OCI-LY3 (cell line): ENCODE data around the gene CHD6.

ENCODE experiments used
- H2AFZ ChIP-seq: fragments of 200-600, 300-600 bp; shearing (Covaris generic); 2 replicates; pipeline ENCODE4 v1.6.0; 2014; ENCODE audit warnings: antibody characterized with exemption, low read depth, low read length
- H3K27ac ChIP-seq: fragments of 200-600, 300-600 bp; sonication (generic); 2 replicates; pipeline ENCODE4 v1.5.1; 2014; ENCODE audit warnings: mild to moderate bottlenecking, low read length, moderate library complexity, mixed read lengths
- H3K27me3 ChIP-seq: fragments of 200-600, 300-600 bp; sonication (generic); 2 replicates; pipeline ENCODE4 v1.6.1; 2014; ENCODE audit warnings: low read depth, low read length, mixed read lengths
- H3K36me3 ChIP-seq: fragments of 200-600, 300-600 bp; sonication (generic); replicated peaks from 2 replicates; pipeline ENCODE3; 2014; ENCODE audit warnings: low read depth, low read length, mixed read lengths
- H3K4me1 ChIP-seq: fragments of 300-600, 200-600 bp; sonication (generic); 2 replicates; pipeline ENCODE4 v1.6.1; 2014; ENCODE audit warnings: low read length, mixed read lengths
- H3K4me2 ChIP-seq: fragments of 200-600, 300-600 bp; sonication (generic); 2 replicates; pipeline ENCODE4 v1.6.1; 2014; ENCODE audit warnings: low read length, mixed read lengths
- H3K4me3 ChIP-seq: fragments of 300-600, 200-600 bp; sonication (generic); 2 replicates; pipeline ENCODE4 v1.5.1; 2014; ENCODE audit warnings: antibody characterized with exemption, mild to moderate bottlenecking, low read length, moderate library complexity
- H3K79me2 ChIP-seq: fragments of 300-600, 200-600 bp; shearing (Covaris generic); 2 replicates; pipeline ENCODE4 v1.6.1; 2014; ENCODE audit warnings: mild to moderate bottlenecking, low read length, mixed read lengths
- H3K9ac ChIP-seq: fragments of 300-600, 200-600 bp; shearing (Covaris generic); 2 replicates; pipeline ENCODE4 v1.6.0; 2014; ENCODE audit warnings: mild to moderate bottlenecking, low read length, moderate library complexity
- H3K9me3 ChIP-seq: fragments of 200-600, 300-600 bp; shearing (Covaris generic); 2 replicates; pipeline ENCODE4 v1.6.1; 2014; ENCODE audit warnings: low read length, mixed read lengths; ENCODE audit not compliant: insufficient read depth
- H4K20me1 ChIP-seq: fragments of 200-600, 300-600 bp; sonication (generic); 2 replicates; pipeline ENCODE4 v1.6.1; 2016; ENCODE audit warnings: low read length, mixed read lengths; ENCODE audit not compliant: insufficient read depth
- EZH2phosphoT487 ChIP-seq: fragments of 200-600 bp; shearing (Covaris generic); IDR thresholded peaks from 2 replicates; pipeline ENCODE4 v1.6.1; 2018; ENCODE audit warnings: antibody characterized with exemption, mixed run types, low read depth
- TF ChIP-seq, protein P1 (sequence below): fragments of 200-600, 300-600 bp; sonication (generic); IDR thresholded peaks from 2 replicates; pipeline ENCODE4 v1.5.1; 2014; ENCODE audit warnings: antibody characterized with exemption, low read length, low read depth

CHD6 gene

DNA sequence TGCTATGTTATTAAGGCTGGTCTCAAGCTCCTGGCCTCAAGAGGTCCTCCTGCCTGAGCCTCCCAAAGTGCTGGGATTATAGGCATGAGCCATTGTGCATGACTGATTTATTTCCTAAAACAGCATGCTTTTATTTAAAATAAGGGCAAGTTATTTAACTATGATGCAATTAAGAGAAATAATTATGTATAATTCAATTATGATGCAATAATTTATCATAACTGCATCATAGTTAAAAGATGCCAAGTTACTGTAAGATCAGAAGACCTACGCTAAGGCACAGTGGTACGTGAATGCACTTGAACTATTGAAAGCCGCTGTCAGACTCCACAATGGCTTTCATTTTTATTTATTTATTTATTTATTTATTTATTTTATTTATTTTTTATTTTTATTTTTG lies 227.3 kb downstream of the CHD6 start:
- Histone ChIP-seq H4K20me1 (no peaks in the 10 kb centered on the region), H3K9ac (no peak overlapping the region), H3K4me3 (no peak overlapping the region), H3K4me1 (peaks cover 5% of the 10 kb centered on the region), H3K4me2 (no peak overlapping the region), H3K27me3 (peaks cover 18% of the 10 kb centered on the region), H3K27ac (no peak overlapping the region), H3K36me3 (no peaks in the 10 kb centered on the region), H3K79me2 (no peaks in the 10 kb centered on the region), H3K9me3 (no peaks in the 10 kb centered on the region), H2AFZ (no peak overlapping the region)
- TF ChIP-seq EZH2phosphoT487: no peak
- TF ChIP-seq, protein P1, sequence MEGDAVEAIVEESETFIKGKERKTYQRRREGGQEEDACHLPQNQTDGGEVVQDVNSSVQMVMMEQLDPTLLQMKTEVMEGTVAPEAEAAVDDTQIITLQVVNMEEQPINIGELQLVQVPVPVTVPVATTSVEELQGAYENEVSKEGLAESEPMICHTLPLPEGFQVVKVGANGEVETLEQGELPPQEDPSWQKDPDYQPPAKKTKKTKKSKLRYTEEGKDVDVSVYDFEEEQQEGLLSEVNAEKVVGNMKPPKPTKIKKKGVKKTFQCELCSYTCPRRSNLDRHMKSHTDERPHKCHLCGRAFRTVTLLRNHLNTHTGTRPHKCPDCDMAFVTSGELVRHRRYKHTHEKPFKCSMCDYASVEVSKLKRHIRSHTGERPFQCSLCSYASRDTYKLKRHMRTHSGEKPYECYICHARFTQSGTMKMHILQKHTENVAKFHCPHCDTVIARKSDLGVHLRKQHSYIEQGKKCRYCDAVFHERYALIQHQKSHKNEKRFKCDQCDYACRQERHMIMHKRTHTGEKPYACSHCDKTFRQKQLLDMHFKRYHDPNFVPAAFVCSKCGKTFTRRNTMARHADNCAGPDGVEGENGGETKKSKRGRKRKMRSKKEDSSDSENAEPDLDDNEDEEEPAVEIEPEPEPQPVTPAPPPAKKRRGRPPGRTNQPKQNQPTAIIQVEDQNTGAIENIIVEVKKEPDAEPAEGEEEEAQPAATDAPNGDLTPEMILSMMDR: no peak

DNA sequence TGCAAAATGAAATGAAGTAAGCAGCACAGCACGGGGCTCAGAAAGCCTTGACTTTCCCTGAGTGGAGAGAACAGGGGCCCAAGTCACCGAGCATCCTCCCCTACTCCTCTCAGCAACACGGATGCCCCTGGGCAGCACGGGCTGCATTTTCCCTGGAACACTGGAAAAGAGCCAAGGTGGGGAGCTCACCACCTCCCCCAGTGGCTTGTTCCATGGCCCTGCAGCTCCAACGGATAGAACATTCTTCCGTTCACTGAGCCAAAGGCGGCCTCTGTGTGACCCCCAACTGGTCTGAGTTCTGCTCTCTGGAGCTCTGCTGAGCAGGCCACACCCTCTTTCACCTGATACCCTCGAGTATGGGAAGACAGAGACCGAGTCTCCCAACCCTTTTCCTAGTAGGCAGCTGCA lies 230.7 kb downstream of the CHD6 start:
- TF ChIP-seq, protein P1: no peak
- no peak for TF ChIP-seq EZH2phosphoT487
- peaks cover 24% of the 10 kb centered on the region for H3K27me3 ChIP-seq
- no peak overlapping the region for H3K4me2 ChIP-seq
- H4K20me1 ChIP-seq: no peaks in the 10 kb centered on the region
- H3K4me3 ChIP-seq: no peak overlapping the region
- no peak overlapping the region for H3K9ac ChIP-seq
- no peaks in the 10 kb centered on the region for H3K79me2 ChIP-seq
- H2AFZ ChIP-seq: no peak overlapping the region
- H3K9me3 ChIP-seq: no peaks in the 10 kb centered on the region
- peaks cover 5% of the 10 kb centered on the region for H3K4me1 ChIP-seq
- no peaks in the 10 kb centered on the region for H3K36me3 ChIP-seq
- no peak overlapping the region for H3K27ac ChIP-seq

DNA sequence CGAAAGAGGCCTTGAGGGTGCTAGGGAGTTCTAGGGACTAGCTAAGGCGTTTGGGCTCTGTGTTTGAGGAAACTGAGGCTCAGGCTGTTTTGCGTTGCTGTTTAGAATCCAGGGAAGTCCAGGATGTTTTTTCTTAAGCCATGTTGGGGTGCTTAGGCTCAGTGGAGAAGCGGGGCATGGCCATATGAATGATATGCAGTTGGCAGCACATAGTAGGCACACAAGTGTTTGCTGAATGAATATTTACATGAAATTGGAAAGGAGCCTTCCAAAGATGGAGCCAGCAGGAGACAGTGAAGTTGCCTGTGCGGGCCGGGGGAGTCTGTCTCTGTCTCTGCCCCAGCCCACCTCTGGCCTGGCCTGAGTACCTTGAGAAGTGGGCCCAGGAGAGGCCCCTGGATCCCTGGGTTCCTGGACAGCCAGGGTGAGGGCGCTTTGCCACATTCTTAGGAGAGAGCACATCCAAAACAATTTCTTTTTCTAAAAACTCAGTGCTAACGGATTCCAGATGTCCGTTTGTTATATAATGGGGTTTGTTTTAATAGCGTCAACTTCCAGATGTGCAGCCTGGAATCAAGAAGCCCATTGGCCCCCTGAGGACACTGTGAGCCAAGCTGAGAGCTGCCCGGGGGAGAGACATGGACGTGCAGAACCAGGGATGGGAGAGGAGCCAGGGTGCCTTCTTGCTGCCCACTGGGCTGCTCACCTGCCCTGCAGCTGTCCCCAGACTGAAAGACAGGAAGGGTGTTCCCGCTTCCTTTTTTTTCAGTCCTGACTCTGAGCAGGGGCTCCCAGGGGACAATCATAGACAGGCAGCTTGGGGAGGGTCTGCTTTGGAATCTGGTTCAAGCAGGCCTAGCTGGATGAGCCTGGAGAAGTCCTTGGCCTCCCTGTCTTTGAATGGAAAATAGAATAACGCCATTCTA lies 231.4 kb downstream of the CHD6 start:
- H3K4me2 ChIP-seq: no peak overlapping the region
- H4K20me1 ChIP-seq: no peaks in the 10 kb centered on the region
- no peaks in the 10 kb centered on the region for H3K9me3 ChIP-seq
- H3K9ac ChIP-seq: no peak overlapping the region
- no peak overlapping the region for H3K27ac ChIP-seq
- H2AFZ ChIP-seq: no peak overlapping the region
- TF ChIP-seq, protein P1: no peak
- TF ChIP-seq EZH2phosphoT487: no peak
- peaks cover 5% of the 10 kb centered on the region for H3K4me1 ChIP-seq
- peaks cover 25% of the 10 kb centered on the region for H3K27me3 ChIP-seq
- H3K36me3 ChIP-seq: no peaks in the 10 kb centered on the region
- no peaks in the 10 kb centered on the region for H3K79me2 ChIP-seq
- no peak overlapping the region for H3K4me3 ChIP-seq

DNA sequence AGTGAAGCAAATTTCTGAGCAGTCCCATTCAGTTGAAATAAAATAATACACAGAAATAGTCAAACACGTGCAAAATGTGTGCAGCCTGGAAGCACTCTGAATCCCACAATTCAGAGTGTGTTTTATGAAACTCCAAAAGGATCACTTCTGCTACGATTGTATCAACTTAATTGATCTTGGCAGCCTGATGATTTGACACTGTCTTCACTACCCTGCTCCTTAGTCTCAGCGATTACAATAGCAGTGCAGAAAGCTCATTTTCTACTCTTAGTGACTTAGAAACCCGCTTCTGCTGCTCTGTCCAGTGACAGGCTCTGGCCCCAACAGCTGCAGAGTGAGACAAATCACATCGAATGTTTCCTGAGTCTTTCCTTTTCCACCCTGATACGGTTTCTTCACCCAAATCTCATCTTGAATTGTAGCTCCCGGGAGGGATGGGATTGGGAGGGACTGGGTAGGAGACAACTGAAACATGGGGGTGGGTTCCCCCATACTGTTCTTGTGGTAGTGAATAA lies 235.3 kb downstream of the CHD6 start:
- TF ChIP-seq, protein P1: no peak
- Histone ChIP-seq H3K79me2 (no peaks in the 10 kb centered on the region), H3K27ac (no peak overlapping the region), H3K9ac (no peak overlapping the region), H2AFZ (no peak overlapping the region), H3K36me3 (no peaks in the 10 kb centered on the region), H3K4me2 (no peak overlapping the region), H4K20me1 (no peaks in the 10 kb centered on the region), H3K27me3 (peaks cover 37% of the 10 kb centered on the region), H3K9me3 (no peaks in the 10 kb centered on the region), H3K4me1 (peaks cover 5% of the 10 kb centered on the region), H3K4me3 (no peak overlapping the region)
